Fibroblast of the aortic adventitia (primary cell): Measurements from ENCODE around the gene ANKRD33. TPM values are rescaled to one million over a fixed set of nuclear protein-coding genes. Genes with fewer than 3 reads are reported as not detected.

Experiments used
- DNase-seq: peaks from one replicate; pipeline ENCODE4 v3.0.0-alpha.2; 2010; ENCODE audit warnings: low read depth
- H3K4me3 ChIP-seq: 2 replicates; pipeline ENCODE4 v1.5.1; 2011; ENCODE audit warnings: low read depth, mild to moderate bottlenecking, control low read depth, low read length, moderate library complexity
- CTCF ChIP-seq: IDR thresholded peaks from 2 replicates; pipeline ENCODE4 v1.5.1; 2011; ENCODE audit warnings: mild to moderate bottlenecking, low read length, control low read depth, inconsistent platforms; ENCODE audit not compliant: insufficient read depth
- total RNA-seq: library from RNA; depleted of rRNA; stranded (reverse); fragments of >200 nt; gene quantifications from 2 replicates; pipeline ENCODE4 v1.2.3, GENCODE V29; 2012; ENCODE audit warnings: low replicate concordance

The ANKRD33 gene
- total RNA-seq, 1 donor = 0.09 TPM

- no peak for TF ChIP-seq CTCF
- no peak for DNase-seq
- H3K4me3 ChIP-seq = no peak overlapping the region
Observed at GRCh38 chr12:51870504-51870903, 17.4 kb upstream of the ANKRD33 start.

GRCh38 chr12:51871126-51871525 lies 16.8 kb upstream of the ANKRD33 start:
- no peak for TF ChIP-seq CTCF
- H3K4me3 ChIP-seq = no peak overlapping the region
- no peak for DNase-seq

DNA sequence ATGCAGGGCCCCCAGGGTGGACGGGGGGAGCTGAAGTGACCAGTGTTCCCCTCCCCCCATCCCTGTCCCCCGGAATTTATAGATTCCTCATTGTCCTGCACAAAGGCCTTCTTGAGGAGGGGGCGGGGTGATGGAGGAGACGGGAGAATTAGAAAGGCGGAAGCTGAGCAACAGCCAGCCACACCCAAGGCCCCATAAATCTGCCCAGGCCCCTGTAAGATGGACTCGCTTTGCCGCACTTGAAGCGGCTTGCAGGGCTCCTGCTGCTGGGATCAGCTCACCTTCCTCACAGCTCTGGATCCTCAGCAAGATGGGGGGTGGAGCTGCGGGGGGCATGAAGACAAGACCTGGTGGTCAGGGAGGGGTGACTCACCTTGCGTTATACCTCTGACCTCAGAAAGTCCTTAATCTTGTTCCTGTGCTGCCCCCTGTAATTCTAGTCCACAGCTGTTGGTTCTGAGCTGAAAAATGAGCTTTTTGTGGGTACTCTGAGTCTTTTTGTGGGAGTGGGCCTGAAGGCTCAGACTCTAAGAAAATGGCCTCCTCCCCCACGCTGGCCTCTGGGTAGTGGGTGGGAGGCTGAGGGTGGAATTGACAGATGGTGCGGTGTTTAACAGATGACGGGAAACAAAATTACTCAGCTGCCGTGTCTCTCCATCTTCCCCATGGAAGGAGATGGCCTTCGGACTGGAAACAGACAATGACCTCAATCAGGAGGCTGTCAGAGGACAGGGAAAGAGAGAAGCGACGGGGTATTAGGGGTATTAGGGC lies 15.8 kb upstream of the ANKRD33 start:
- H3K4me3 ChIP-seq = no peak overlapping the region
- DNase-seq = no peak
- no peak for TF ChIP-seq CTCF

GRCh38 chr12:51872689-51872981 lies 15.3 kb upstream of the ANKRD33 start:
- no peak for TF ChIP-seq CTCF
- no peak overlapping the region for H3K4me3 ChIP-seq

DNA sequence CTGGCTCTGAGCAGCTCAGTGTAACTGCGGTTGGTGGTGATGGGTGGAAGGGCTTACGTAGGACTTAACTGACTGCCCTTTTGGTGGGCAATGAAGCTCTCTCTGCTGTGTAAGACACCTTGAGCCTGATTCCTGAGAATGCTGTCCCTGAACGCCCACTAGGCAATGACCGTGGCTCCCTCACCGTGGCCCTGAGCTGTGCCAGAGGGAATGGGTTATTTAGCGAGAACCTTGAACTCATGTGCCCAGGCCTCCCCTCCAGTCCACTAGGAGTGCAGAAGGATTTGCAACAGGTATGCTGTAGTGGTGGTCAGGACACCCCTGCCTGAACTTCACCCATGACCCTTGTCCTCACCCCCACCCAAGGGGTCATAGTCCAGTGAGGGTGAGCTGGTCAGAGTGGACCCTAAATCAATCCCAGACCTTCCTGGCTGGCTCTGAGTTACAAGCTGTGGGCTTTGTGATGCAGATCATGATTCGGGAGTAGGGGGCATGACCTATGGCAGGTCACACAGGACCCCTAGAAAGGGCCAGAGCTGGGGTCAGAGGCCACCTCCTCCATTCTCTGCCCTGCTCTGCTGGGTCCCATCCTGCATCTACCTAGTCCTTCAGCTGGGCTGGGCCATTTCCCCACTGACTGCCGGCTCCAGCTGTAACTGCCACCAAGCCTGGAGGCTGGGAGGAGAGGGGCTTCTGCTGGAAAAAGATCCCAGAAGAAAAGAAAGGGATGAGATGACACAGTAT lies 14.5 kb upstream of the ANKRD33 start:
- no peak for TF ChIP-seq CTCF
- H3K4me3 ChIP-seq = no peak overlapping the region
- no peak for DNase-seq

More at GRCh38 chr12:51872689-51872981, 15.3 kb upstream of the ANKRD33 start:
- no peak for DNase-seq

GRCh38 chr12:51874000-51874399 lies 13.9 kb upstream of the ANKRD33 start:
- no peak overlapping the region for H3K4me3 ChIP-seq
- DNase-seq = no peak
- no peak for TF ChIP-seq CTCF
